HepG2 (cell line): ENCODE measurements around the gene UBAC1. TPM values are rescaled to one million over a fixed set of nuclear protein-coding genes. Genes with fewer than 3 reads are reported as not detected.

Experiments used
- CBFB ChIP-seq: sonication (generic); formaldehyde crosslinking; IDR thresholded peaks from 2 replicates; pipeline ENCODE4 v1.4.0; 2020; ENCODE audit warnings: missing genetic modification reagents
- CEBPG ChIP-seq: IDR thresholded peaks from 2 replicates; pipeline ENCODE4 v1.6.1; 2016
- FOXO1 ChIP-seq: sonication (generic); formaldehyde crosslinking; IDR thresholded peaks from 2 replicates; pipeline ENCODE4 v1.4.0; 2020; ENCODE audit warnings: missing genetic modification reagents
- REXO4 ChIP-seq: sonication (generic); formaldehyde crosslinking; IDR thresholded peaks from 2 replicates; pipeline ENCODE4 v1.8.0; 2022; ENCODE audit warnings: missing genetic modification reagents, mild to moderate bottlenecking, borderline replicate concordance
- ZFY ChIP-seq: sonication (generic); formaldehyde crosslinking; IDR thresholded peaks from 2 replicates; pipeline ENCODE4 v1.4.0; 2020; ENCODE audit warnings: missing genetic modification reagents
- polyA plus RNA-seq, 8 experiments: library from polyadenylated mRNA; depleted of rRNA in 3 of 8; stranded (reverse) in 7 of 8; unstranded in 1 of 8; fragments of >200 nt; fragmentation: Illumina TruSeq in 4 of 8; extraction: Trizol in 4 of 8; gene quantifications; 2 replicates each; pipeline versions ENCODE4 v1.2.1 to v1.2.3, GENCODE V29; 2011 to 2016; ENCODE audit warnings: low read depth in 4 of 8, missing spikeins in 1 of 8, mixed read lengths in 1 of 8; ENCODE audit not compliant: insufficient read depth in 1 of 8
- total RNA-seq, 5 experiments: library from RNA; depleted of rRNA; stranded (reverse); fragments of >200 nt; fragmentation: Illumina TruSeq; extraction: Trizol; gene quantifications; 2 replicates each; pipeline ENCODE4 v1.2.3, GENCODE V29; 2016; ENCODE audit warnings: low read depth in 1 of 5
- TF ChIP-seq, protein P1 (sequence below), 2 experiments: sonication (generic) in 1 of 2; formaldehyde crosslinking in 1 of 2; IDR thresholded peaks; 2 replicates each; pipeline versions ENCODE4 v1.6.1 to v1.9.0; 2014 to 2022; ENCODE audit warnings: antibody characterized with exemption in 1 of 2, borderline replicate concordance in 1 of 2, inconsistent platforms in 1 of 2, low read depth in 1 of 2, missing genetic modification reagents in 1 of 2
- TF ChIP-seq, protein P2 (sequence below): sonication (generic); formaldehyde crosslinking; IDR thresholded peaks from 2 replicates; pipeline ENCODE4 v1.5.0; 2020; ENCODE audit warnings: missing genetic modification reagents
- TF ChIP-seq, protein P3 (sequence below): sonication (generic); formaldehyde crosslinking; IDR thresholded peaks from 2 replicates; pipeline ENCODE4 v1.9.0; 2022; ENCODE audit warnings: missing genetic modification reagents, mild to moderate bottlenecking, borderline replicate concordance
- TF ChIP-seq, protein P4 (sequence below): IDR thresholded peaks from 2 replicates; pipeline ENCODE4 v1.6.1; 2016; ENCODE audit warnings: missing biosample characterization, missing genetic modification reagents, low read depth
- TF ChIP-seq, protein P5 (sequence below), 2 experiments: sonication (generic) in 1 of 2; formaldehyde crosslinking in 1 of 2; IDR thresholded peaks; 2 replicates each; pipeline versions ENCODE4 v1.5.1 to v1.6.1; 2011 to 2020; ENCODE audit warnings: borderline replicate concordance in 1 of 2, low read depth in 1 of 2, low read length in 1 of 2, mild to moderate bottlenecking in 1 of 2, missing genetic modification reagents in 1 of 2, moderate library complexity in 1 of 2
- TF ChIP-seq, protein P6 (sequence below): sonication (generic); formaldehyde crosslinking; conservative IDR thresholded peaks from 2 replicates; pipeline ENCODE4 v1.8.1; 2023; ENCODE audit warnings: missing genetic modification reagents

Gene UBAC1
- total and polyA plus RNA-seq, 2 of the 13 experiments (the other 11 are each of a cell fraction or from before 2014, with no cell fraction given), result 32.2 to 34.1 TPM

DNA sequence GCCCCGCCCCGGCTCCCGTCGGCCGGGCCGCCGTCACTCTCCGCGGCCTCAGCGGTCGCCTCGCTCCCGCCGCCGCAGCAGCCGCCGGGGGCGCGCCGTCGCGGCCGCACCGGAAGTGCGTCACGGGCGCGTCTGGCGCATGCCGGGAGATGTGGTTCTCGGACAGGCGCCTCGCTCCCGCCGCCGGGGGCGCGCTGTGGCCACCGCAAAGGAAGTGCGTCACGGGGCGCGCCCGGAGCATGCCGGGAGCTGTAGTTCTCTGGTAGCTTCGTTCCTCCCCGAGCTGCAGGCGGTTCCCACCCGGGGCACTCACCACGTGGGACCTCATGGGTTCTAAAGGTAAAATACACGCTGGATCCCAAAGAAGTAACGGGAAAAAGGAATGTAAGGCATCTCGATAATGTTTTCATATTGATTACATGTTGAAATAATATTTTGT is at the start of gene UBAC1 (continued):
- TF ChIP-seq, protein P1, sequence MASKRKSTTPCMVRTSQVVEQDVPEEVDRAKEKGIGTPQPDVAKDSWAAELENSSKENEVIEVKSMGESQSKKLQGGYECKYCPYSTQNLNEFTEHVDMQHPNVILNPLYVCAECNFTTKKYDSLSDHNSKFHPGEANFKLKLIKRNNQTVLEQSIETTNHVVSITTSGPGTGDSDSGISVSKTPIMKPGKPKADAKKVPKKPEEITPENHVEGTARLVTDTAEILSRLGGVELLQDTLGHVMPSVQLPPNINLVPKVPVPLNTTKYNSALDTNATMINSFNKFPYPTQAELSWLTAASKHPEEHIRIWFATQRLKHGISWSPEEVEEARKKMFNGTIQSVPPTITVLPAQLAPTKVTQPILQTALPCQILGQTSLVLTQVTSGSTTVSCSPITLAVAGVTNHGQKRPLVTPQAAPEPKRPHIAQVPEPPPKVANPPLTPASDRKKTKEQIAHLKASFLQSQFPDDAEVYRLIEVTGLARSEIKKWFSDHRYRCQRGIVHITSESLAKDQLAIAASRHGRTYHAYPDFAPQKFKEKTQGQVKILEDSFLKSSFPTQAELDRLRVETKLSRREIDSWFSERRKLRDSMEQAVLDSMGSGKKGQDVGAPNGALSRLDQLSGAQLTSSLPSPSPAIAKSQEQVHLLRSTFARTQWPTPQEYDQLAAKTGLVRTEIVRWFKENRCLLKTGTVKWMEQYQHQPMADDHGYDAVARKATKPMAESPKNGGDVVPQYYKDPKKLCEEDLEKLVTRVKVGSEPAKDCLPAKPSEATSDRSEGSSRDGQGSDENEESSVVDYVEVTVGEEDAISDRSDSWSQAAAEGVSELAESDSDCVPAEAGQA (IDR thresholded peaks at IDR 0.05; ENCODE audit: low read depth), result peak; percentile 55; the same call in 1 of the 2 replicates
- TF ChIP-seq, protein P1 (CRISPR knock-in tag; IDR thresholded peaks at IDR 0.05; ENCODE audit: borderline replicate concordance), result no peak
- TF ChIP-seq, protein P2, sequence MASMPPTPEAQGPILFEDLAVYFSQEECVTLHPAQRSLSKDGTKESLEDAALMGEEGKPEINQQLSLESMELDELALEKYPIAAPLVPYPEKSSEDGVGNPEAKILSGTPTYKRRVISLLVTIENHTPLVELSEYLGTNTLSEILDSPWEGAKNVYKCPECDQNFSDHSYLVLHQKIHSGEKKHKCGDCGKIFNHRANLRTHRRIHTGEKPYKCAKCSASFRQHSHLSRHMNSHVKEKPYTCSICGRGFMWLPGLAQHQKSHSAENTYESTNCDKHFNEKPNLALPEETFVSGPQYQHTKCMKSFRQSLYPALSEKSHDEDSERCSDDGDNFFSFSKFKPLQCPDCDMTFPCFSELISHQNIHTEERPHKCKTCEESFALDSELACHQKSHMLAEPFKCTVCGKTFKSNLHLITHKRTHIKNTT (CRISPR knock-in tag), result no peak
- TF ChIP-seq, protein P3, sequence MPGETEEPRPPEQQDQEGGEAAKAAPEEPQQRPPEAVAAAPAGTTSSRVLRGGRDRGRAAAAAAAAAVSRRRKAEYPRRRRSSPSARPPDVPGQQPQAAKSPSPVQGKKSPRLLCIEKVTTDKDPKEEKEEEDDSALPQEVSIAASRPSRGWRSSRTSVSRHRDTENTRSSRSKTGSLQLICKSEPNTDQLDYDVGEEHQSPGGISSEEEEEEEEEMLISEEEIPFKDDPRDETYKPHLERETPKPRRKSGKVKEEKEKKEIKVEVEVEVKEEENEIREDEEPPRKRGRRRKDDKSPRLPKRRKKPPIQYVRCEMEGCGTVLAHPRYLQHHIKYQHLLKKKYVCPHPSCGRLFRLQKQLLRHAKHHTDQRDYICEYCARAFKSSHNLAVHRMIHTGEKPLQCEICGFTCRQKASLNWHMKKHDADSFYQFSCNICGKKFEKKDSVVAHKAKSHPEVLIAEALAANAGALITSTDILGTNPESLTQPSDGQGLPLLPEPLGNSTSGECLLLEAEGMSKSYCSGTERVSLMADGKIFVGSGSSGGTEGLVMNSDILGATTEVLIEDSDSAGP (CRISPR knock-in tag), result no peak
- peak; percentile 42; the same call in 1 of the 2 replicates for TF ChIP-seq ZFY
- 0 out of 2 replicates have a peak, but pooled peaks have one; percentile 3 for TF ChIP-seq CEBPG (CRISPR knock-in tag)
- TF ChIP-seq, protein P4, sequence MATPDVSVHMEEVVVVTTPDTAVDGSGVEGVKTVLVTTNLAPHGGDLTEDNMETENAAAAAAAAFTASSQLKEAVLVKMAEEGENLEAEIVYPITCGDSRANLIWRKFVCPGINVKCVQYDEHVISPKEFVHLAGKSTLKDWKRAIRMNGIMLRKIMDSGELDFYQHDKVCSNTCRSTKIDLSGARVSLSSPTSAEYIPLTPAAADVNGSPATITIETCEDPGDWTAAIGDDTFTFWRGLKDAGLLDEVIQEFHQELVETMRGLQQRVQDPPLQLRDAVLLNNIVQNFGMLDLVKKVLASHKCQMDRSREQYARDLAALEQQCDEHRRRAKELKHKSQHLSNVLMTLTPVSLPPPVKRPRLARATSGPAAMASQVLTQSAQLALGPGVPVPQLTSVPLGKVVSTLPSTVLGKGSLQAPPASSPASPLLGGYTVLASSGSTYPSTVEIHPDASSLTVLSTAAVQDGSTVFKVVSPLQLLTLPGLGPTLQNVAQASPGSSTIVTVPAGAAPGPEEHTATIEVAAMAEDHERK (CRISPR knock-in tag), result peak; percentile 71
- TF ChIP-seq, protein P5, sequence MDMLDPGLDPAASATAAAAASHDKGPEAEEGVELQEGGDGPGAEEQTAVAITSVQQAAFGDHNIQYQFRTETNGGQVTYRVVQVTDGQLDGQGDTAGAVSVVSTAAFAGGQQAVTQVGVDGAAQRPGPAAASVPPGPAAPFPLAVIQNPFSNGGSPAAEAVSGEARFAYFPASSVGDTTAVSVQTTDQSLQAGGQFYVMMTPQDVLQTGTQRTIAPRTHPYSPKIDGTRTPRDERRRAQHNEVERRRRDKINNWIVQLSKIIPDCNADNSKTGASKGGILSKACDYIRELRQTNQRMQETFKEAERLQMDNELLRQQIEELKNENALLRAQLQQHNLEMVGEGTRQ (IDR thresholded peaks at IDR 0.05; ENCODE audit: low read depth, low read length), result 0 out of 2 replicates have a peak, but pooled peaks have one; percentile 16
- TF ChIP-seq, protein P5 (CRISPR knock-in tag; IDR thresholded peaks at IDR 0.05; ENCODE audit: borderline replicate concordance), result no peak
- peak; percentile 87 for TF ChIP-seq CBFB (CRISPR knock-in tag)
- 0 out of 2 replicates have a peak, but pooled peaks have one; percentile 9 for TF ChIP-seq FOXO1 (CRISPR knock-in tag)
- TF ChIP-seq REXO4 (CRISPR knock-in tag), result no peak
- TF ChIP-seq, protein P6, sequence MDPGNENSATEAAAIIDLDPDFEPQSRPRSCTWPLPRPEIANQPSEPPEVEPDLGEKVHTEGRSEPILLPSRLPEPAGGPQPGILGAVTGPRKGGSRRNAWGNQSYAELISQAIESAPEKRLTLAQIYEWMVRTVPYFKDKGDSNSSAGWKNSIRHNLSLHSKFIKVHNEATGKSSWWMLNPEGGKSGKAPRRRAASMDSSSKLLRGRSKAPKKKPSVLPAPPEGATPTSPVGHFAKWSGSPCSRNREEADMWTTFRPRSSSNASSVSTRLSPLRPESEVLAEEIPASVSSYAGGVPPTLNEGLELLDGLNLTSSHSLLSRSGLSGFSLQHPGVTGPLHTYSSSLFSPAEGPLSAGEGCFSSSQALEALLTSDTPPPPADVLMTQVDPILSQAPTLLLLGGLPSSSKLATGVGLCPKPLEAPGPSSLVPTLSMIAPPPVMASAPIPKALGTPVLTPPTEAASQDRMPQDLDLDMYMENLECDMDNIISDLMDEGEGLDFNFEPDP, result no peak
